Kidney (tissue), 22 donors: ENCODE results near the gene PTGFR. TPM values are rescaled to one million over a fixed set of nuclear protein-coding genes. Genes with fewer than 3 reads are reported as not detected.
A peak's percentile ranks its signal among the peaks of the same experiment; 100 is the strongest.

Experiments
- DNase-seq, 5 donors: peaks; one replicate each; pipeline ENCODE4 v3.0.0-alpha.2; 2013 to 2020
- FAIRE-seq: peaks from 2 replicates; lab custom pipeline; 2012; peaks lifted over from hg19 to GRCh38; lab: Jason Lieb, UNC
- H3K27ac ChIP-seq, 2 donors: one replicate each; pipeline ENCODE4 v1.7.0; 2013; ENCODE audit warnings: low read depth in 2 of 2, low read length in 2 of 2, inconsistent platforms in 1 of 2
- H3K27me3 ChIP-seq: one replicate; pipeline ENCODE4 v1.7.1; 2013; ENCODE audit warnings: low read length, inconsistent platforms; ENCODE audit not compliant: control insufficient read depth, insufficient read depth
- H3K36me3 ChIP-seq, 3 donors: one replicate each; pipeline versions ENCODE4 v1.7.0 to v1.7.1; 2013; ENCODE audit warnings: low read length in 3 of 3, control low read depth in 1 of 3, inconsistent platforms in 1 of 3; ENCODE audit not compliant: insufficient read depth in 3 of 3, control insufficient read depth in 2 of 3
- H3K4me1 ChIP-seq, 3 donors: one replicate each; pipeline versions ENCODE4 v1.7.0 to v1.7.1; 2013; ENCODE audit warnings: low read length in 3 of 3, inconsistent platforms in 1 of 3, low read depth in 1 of 3; ENCODE audit not compliant: control insufficient read depth in 2 of 3, insufficient read depth in 2 of 3
- H3K4me3 ChIP-seq, 3 donors: one replicate each; pipeline versions ENCODE4 v1.7.0 to v1.8.1; 2013; ENCODE audit warnings: low read length in 3 of 3, control low read depth in 1 of 3, inconsistent platforms in 1 of 3
- H3K9ac ChIP-seq, 3 donors: one replicate each; pipeline versions ENCODE4 v1.7.0 to v1.7.1; 2013; ENCODE audit warnings: low read length in 3 of 3, control low read depth in 1 of 3, inconsistent platforms in 1 of 3
- H3K9me3 ChIP-seq, 3 donors: one replicate each; pipeline versions ENCODE4 v1.7.0 to v1.7.1; 2013; ENCODE audit warnings: low read length in 3 of 3, control low read depth in 1 of 3, inconsistent platforms in 1 of 3; ENCODE audit not compliant: control insufficient read depth in 2 of 3, insufficient read depth in 1 of 3
- CTCF ChIP-seq: IDR thresholded peaks from 3 replicates; pipeline ENCODE4 v1.5.1; 2012; ENCODE audit warnings: mild to moderate bottlenecking, moderate library complexity, borderline replicate concordance; ENCODE audit not compliant: insufficient read depth; ENCODE audit errors: extremely low read depth
- intact Hi-C: fragments of 100-400 bp; cut with DNase I; formaldehyde crosslinking; loops from one replicate; pipeline ENCODE4 v1.11.1; 2022
- long read RNA-seq, 10 donors: library from polyadenylated mRNA in 1 of 10; unstranded in 1 of 10; transcript quantifications; one replicate each; pipeline ENCODE4 v2.0.0 and lab custom pipeline, GENCODE V29; 2021 to 2026
- polyA plus RNA-seq: library from polyadenylated mRNA; stranded (reverse); fragments of 350-450 nt; fragmentation: Illumina TruSeq; extraction: RNeasy Lipid Tissue Mini Kit (QIAGEN cat#74804); gene quantifications from one replicate; pipeline ENCODE4 v1.2.3, GENCODE V29; 2014; ENCODE audit warnings: low read depth, low replicate concordance; ENCODE audit not compliant: insufficient read depth
- total RNA-seq: library from RNA; stranded (reverse); fragmentation: NEBNext Ultra II Directional; extraction: Animal tissue kit (Norgen Biotek cat#: 25700); gene quantifications from one replicate; pipeline ENCODE4 v1.2.1, GENCODE V29; 2021
- donor health status: control.
- donor health status: control.
- donor health status: control.
- donor health status: control.
- donor health status: control.
- donor health status: DM: yes; HTN: yes; CAD: no.
- donor health status: Normal renal cell carcinoma (clear cell type).

Gene PTGFR
- 3.7 TPM for total RNA-seq
- 2.4 TPM for polyA plus RNA-seq
- long read RNA-seq, donor 1 = 0 reads
- long read RNA-seq, donor 2 = 0 reads
- long read RNA-seq, donor 3 = 0 reads
- long read RNA-seq, donor 4 = 0 reads
- long read RNA-seq, donor 5 = 0 reads
- long read RNA-seq, donor 6 = 0 reads
- long read RNA-seq, donor 7, partial matches to known transcripts = 0 of 5 reads
- long read RNA-seq, donor 7, other reads (novel, unspliced or antisense) = 5 of 5 reads
- long read RNA-seq, donor 8 = 0 reads
- long read RNA-seq, donor 9 = 0 reads
- long read RNA-seq, donor 10 = 0 reads

GRCh38 chr1:78490861-78491450 is at the start of gene PTGFR:
PTGFR (plus strand) TSS chr1:78490974; CDS start chr1:78492744, 1,770 bp downstream.
- peak; percentile 37 to 64 (median 41) for DNase-seq
- H3K9ac ChIP-seq = peak within 1 kb of the TSS in 2 of 3 donors; percentile 26 to 31

GRCh38 chr1:78441921-78442320 is 48.9 kb upstream of the PTGFR start:
- FAIRE-seq (no peak), DNase-seq (no peak)
- no peak overlapping the region for H3K27ac ChIP-seq
- no peak overlapping the region for H3K9ac ChIP-seq
- no peak overlapping the region for H3K4me3 ChIP-seq
- no peak for TF ChIP-seq CTCF
- H3K4me1 ChIP-seq = no peaks in the 10 kb centered on the region
- H3K9me3 ChIP-seq = no peaks in the 10 kb centered on the region
- H3K36me3 ChIP-seq = no peaks in the 10 kb centered on the region
- intact Hi-C loops = no loop called here
- H3K27me3 ChIP-seq = no peaks in the 10 kb centered on the region

More at GRCh38 chr1:78490861-78491450, at the start of gene PTGFR:
- no peak for FAIRE-seq
- H3K4me3 ChIP-seq = peak within 1 kb of the TSS; percentile 2 to 76 (median 69)
- peak within 1 kb of the TSS; percentile 15 to 43 for H3K27ac ChIP-seq
- peaks cover 0 to 5% (median 0%) of the 10 kb centered on the region in 3 donors for H3K4me1 ChIP-seq
- intact Hi-C loops = no loop called here
- no peaks in the 10 kb centered on the region for H3K9me3 ChIP-seq
- TF ChIP-seq CTCF = no peak
- H3K27me3 ChIP-seq = peaks cover 2% of the 10 kb centered on the region
- H3K36me3 ChIP-seq = no peaks in the 10 kb centered on the region

- intact Hi-C loops = no loop called here
Measured at GRCh38 chr1:78447086-78447485, 43.7 kb upstream of the PTGFR start.

More at GRCh38 chr1:78447086-78447485, 43.7 kb upstream of the PTGFR start:
- DNase-seq = no peak
- H3K27me3 ChIP-seq = no peaks in the 10 kb centered on the region
- H3K4me3 ChIP-seq = no peak overlapping the region
- H3K4me1 ChIP-seq = no peaks in the 10 kb centered on the region
- FAIRE-seq = no peak
- TF ChIP-seq CTCF = no peak
- H3K27ac ChIP-seq = no peak overlapping the region
- H3K9ac ChIP-seq = no peak overlapping the region
- no peaks in the 10 kb centered on the region for H3K36me3 ChIP-seq
- no peaks in the 10 kb centered on the region for H3K9me3 ChIP-seq
